SH-SY5Y (cell line): ENCODE data around the gene RGS16.

Experiments used
- GATA2 ChIP-seq: IDR thresholded peaks from 2 replicates; pipeline ENCODE4 v1.6.1; 2011; ENCODE audit warnings: mild to moderate bottlenecking, low read depth, low read length
- GATA3 ChIP-seq: IDR thresholded peaks from 2 replicates; pipeline ENCODE4 v1.6.1; 2011; ENCODE audit warnings: low read depth, mild to moderate bottlenecking, low read length, moderate library complexity

DNA sequence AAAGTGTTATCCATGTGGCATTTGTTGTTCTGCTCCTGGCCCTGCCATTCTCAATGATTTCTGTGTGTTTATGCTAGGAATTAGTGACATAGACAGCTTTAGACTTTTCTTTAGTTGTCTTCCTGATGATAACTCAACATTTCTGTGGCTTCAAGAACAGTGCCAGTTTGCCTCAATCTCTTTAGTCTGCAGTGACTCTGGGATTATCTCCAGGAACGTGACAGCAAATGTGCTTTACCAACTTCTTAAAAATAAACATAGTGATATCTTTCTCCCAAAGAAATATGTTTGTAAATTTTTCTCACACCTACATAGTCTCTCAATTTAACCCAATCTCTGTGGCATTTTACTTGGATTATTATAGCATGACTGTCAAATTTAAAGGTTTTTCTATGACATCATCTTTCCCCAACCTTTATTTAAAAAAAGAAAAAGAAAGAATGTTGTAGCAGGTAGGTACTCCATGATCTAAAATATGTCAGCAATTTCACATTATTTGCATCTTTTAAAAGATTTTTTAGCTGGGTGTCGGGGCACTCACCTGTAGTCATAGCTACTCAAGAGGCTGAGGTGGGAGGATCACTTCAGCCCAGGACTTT, 39.7 kb downstream of the RGS16 start:
- no peak for TF ChIP-seq GATA3
- TF ChIP-seq GATA2 = no peak
